ENCODE data around the gene APP.

Gene APP

DNA sequence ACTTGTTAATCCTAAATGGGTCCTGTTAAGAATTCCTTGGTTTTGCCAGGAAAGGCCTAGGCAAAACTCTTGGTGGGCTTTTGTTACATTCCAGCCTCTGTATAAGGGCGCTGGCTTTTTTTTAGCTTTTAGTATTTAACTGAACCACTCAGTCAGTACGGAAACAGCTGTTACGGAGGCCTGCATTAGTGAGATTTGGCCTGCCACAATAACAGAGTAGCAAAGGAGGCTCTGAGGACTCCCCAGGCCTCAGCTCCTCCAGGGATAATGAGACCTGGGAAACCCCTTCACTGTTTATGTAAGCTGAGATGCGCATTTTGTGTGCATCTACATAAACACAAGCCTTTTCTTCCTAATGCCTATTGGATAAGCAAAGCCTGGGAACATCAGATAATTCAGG, 210.2 kb downstream of the APP start:
- DNase-seq (ENCODE audit: low read depth) = no peak
- H3K4me3 ChIP-seq (ENCODE audit: low read depth, low read length) = no peak overlapping the region
- TF ChIP-seq, protein P1, sequence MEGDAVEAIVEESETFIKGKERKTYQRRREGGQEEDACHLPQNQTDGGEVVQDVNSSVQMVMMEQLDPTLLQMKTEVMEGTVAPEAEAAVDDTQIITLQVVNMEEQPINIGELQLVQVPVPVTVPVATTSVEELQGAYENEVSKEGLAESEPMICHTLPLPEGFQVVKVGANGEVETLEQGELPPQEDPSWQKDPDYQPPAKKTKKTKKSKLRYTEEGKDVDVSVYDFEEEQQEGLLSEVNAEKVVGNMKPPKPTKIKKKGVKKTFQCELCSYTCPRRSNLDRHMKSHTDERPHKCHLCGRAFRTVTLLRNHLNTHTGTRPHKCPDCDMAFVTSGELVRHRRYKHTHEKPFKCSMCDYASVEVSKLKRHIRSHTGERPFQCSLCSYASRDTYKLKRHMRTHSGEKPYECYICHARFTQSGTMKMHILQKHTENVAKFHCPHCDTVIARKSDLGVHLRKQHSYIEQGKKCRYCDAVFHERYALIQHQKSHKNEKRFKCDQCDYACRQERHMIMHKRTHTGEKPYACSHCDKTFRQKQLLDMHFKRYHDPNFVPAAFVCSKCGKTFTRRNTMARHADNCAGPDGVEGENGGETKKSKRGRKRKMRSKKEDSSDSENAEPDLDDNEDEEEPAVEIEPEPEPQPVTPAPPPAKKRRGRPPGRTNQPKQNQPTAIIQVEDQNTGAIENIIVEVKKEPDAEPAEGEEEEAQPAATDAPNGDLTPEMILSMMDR (IDR thresholded peaks at IDR 0.05; ENCODE audit: control insufficient read depth, extremely low read depth, insufficient read depth) = no peak

DNA sequence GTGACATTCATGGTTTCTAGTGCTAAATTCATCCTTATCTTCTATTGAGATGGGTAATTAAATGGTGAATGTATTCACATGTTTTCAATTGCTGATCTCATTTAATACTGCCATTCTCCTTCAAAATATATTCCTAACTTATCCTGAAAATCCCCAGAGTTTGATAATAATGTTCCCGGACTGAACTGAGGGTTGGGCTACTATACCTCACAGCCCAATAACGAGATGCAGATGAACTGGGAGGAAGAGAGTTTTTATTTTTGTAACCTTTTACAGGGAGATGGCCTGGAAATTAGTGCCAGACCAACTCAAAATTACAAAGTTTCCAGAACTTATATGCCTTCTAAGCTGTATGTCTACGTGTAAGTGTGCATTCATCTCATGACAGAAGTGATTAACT, 210.8 kb downstream of the APP start:
- no peak for DNase-seq (ENCODE audit: low read depth)
- H3K4me3 ChIP-seq (ENCODE audit: low read depth, low read length) = no peak overlapping the region
- TF ChIP-seq, protein P1 (IDR thresholded peaks at IDR 0.05; ENCODE audit: control insufficient read depth, extremely low read depth, insufficient read depth) = no peak

DNA sequence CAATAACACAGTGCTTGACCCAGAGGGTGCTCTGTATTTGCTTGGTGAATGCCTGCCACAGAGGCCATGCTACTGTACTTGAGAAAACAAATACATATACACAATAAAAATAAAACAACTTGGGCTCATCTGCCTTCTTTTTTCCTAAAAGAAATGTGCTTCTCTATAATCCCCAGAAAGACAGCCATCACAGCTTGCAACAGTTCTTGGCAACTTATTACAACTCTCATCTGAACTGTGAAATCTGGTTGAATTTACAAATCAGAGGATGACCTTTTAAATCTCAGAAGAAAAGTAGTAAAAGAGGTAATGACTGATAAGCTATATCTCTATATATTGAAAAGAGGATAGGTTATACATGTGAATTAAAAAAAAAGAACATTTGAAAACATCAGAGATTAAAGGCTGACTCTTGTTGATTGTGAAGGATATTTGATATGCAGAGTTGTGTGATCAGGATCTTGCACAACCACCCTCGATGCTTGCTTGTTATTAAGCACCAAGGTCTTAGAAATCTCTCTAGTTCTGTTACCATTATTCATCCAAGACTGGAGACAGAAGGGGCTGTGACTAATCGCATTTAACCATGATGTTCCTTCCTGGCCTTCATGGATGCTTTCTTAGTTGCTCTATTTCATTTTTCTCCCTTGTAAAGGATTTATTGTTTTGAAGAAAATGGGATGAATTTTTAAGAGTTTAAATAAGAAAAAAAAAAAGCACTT, 213.4 kb downstream of the APP start:
- no peak for DNase-seq (ENCODE audit: low read depth)
- TF ChIP-seq, protein P1 (IDR thresholded peaks at IDR 0.05; ENCODE audit: control insufficient read depth, extremely low read depth, insufficient read depth) = no peak
- H3K4me3 ChIP-seq (ENCODE audit: low read depth, low read length) = no peak overlapping the region

DNA sequence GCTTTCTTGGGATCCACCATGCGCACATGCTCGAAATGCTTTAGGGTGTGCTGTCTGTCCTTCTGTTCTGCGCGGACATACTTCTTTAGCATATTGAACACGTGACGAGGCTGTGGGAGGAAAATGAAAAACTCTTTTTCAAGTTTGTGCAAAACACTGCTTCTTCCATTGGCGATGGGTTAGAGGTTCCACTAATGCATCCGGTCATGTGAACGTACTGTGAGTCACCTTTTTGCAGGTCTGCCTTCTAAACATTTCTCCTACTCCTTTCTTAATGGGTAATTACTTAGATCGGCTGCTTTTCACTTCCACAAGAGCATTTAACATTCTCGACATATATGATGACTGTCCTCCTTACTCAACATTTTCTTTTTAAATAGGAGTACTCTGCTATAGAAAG, 214.9 kb downstream of the APP start:
- no peak for DNase-seq (ENCODE audit: low read depth)
- TF ChIP-seq, protein P1 (IDR thresholded peaks at IDR 0.05; ENCODE audit: control insufficient read depth, extremely low read depth, insufficient read depth) = no peak

DNA sequence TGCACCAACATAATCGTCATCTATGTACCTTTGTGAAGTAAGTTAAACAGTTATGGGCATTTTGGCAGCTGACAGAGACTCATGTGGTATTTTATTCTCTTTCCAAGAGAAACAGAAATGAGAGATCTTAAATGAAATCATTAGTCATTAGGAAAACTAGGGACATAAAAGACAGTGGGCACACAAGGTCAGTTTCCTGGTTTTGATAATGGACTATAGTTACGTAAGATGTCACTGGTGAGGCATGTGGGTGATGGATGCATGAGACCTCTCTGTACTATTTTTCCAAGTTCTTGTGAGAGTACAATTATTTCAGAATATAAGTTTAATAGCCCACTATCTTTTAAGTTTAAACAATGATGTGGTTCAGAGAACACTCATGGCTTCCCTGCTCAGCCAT, 216.9 kb downstream of the APP start:
- H3K4me3 ChIP-seq (ENCODE audit: low read depth, low read length) = no peak overlapping the region
- DNase-seq (ENCODE audit: low read depth) = no peak
- TF ChIP-seq, protein P1 (IDR thresholded peaks at IDR 0.05; ENCODE audit: control insufficient read depth, extremely low read depth, insufficient read depth) = no peak

More for the DNA sequence above, 214.9 kb downstream of the APP start:
- H3K4me3 ChIP-seq (ENCODE audit: low read depth, low read length) = no peak overlapping the region

- DNase-seq (ENCODE audit: low read depth) = no peak
- H3K4me3 ChIP-seq (ENCODE audit: low read depth, low read length) = no peak overlapping the region
- TF ChIP-seq, protein P1 (IDR thresholded peaks at IDR 0.05; ENCODE audit: control insufficient read depth, extremely low read depth, insufficient read depth) = no peak
Measured at GRCh38 chr21:25953196-25953595, 217.4 kb downstream of the APP start.

DNA sequence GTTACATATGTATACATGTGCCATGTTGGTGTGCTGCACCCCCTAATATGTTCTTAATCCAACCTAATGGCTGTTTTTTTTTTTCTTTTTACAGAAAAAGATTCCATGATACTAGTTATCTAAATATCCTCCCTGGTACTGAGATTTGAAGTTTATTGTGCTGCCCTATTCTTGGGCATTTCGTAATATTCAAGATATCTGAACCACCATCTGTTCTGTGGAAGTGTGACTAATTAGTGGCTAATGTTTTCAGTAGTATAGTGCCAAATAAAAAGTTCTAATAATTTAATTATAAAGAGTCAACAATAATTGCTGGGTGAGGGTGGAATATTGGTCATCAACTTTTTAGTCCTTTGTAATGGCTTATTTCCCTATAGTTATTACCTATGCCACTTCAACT, 218.3 kb downstream of the APP start:
- TF ChIP-seq, protein P1 (IDR thresholded peaks at IDR 0.05; ENCODE audit: control insufficient read depth, extremely low read depth, insufficient read depth) = no peak
- H3K4me3 ChIP-seq (ENCODE audit: low read depth, low read length) = no peak overlapping the region
- no peak for DNase-seq (ENCODE audit: low read depth)
